Mesendoderm (in vitro differentiated cells): ENCODE measurements around the gene CHST13.

Experiments
- DNase-seq: peaks from one replicate; pipeline ENCODE4 v3.0.0; 2013
- H2AK5ac ChIP-seq: 2 replicates; pipeline ENCODE4 v1.6.1; 2013; ENCODE audit warnings: low read length, inconsistent platforms
- H2BK120ac ChIP-seq: 2 replicates; pipeline ENCODE4 v1.6.1; 2013; ENCODE audit warnings: low read depth, mild to moderate bottlenecking, low read length, moderate library complexity, mixed read lengths
- H2BK15ac ChIP-seq: replicated peaks from 2 replicates; pipeline ENCODE4 v1.6.1; 2013; ENCODE audit warnings: low read depth, mild to moderate bottlenecking, moderate library complexity
- H2BK5ac ChIP-seq: 2 replicates; pipeline ENCODE4 v1.6.1; 2013; ENCODE audit warnings: low read length, inconsistent platforms
- H3K18ac ChIP-seq: 2 replicates; pipeline ENCODE4 v1.6.1; 2013; ENCODE audit warnings: mild to moderate bottlenecking, low read length, mixed read lengths
- H3K23ac ChIP-seq: one replicate; pipeline ENCODE4 v1.6.1; 2013; ENCODE audit warnings: low read length
- H3K27ac ChIP-seq: 2 replicates; pipeline ENCODE4 v1.5.1; 2013; ENCODE audit warnings: low read depth, mild to moderate bottlenecking, inconsistent platforms, low read length, moderate library complexity
- H3K27me3 ChIP-seq: 2 replicates; pipeline ENCODE4 v1.6.1; 2013; ENCODE audit warnings: low read length, control low read depth, mild to moderate bottlenecking, inconsistent platforms; ENCODE audit not compliant: insufficient read depth, poor library complexity
- H3K36me3 ChIP-seq: 2 replicates; pipeline ENCODE4 v1.6.1; 2013; ENCODE audit warnings: low read length, inconsistent platforms; ENCODE audit not compliant: control insufficient read depth, insufficient read depth
- H3K4ac ChIP-seq: one replicate; pipeline ENCODE4 v1.6.1; 2013; ENCODE audit warnings: low read depth, mild to moderate bottlenecking, low read length, moderate library complexity
- H3K4me1 ChIP-seq: 2 replicates; pipeline ENCODE4 v1.6.1; 2013; ENCODE audit warnings: low read depth, low read length, inconsistent platforms; ENCODE audit not compliant: control insufficient read depth
- H3K4me2 ChIP-seq: 2 replicates; pipeline ENCODE4 v1.6.1; 2013; ENCODE audit warnings: low read length
- H3K4me3 ChIP-seq: 2 replicates; pipeline ENCODE4 v1.5.1; 2013; ENCODE audit warnings: mild to moderate bottlenecking, low read length
- H3K56ac ChIP-seq: one replicate; pipeline ENCODE4 v1.6.1; 2013; ENCODE audit warnings: low read length
- H3K79me1 ChIP-seq: 2 replicates; pipeline ENCODE4 v1.6.1; 2013; ENCODE audit warnings: low read length, inconsistent platforms
- H3K79me2 ChIP-seq: 2 replicates; pipeline ENCODE4 v1.6.1; 2013; ENCODE audit warnings: mild to moderate bottlenecking, low read length; ENCODE audit not compliant: control insufficient read depth, insufficient read depth
- H3K9ac ChIP-seq: 2 replicates; pipeline ENCODE4 v1.6.1; 2013; ENCODE audit warnings: low read length, inconsistent platforms
- H4K5ac ChIP-seq: one replicate; pipeline ENCODE4 v1.6.1; 2013; ENCODE audit warnings: low read length
- H4K8ac ChIP-seq: one replicate; pipeline ENCODE4 v1.6.1; 2013; ENCODE audit warnings: low read depth, mild to moderate bottlenecking, control low read depth, low read length, moderate library complexity
- WGBS: extraction: QIAGEN DNeasy Blood & Tissue Kit; methylation state at CpG from one replicate; pipeline ENCODE4 v1.1.7; 2013; ENCODE audit warnings: low lambda C conversion rate, missing lambda C conversion rate; ENCODE audit not compliant: insufficient coverage; ENCODE audit errors: extremely low coverage; 5-methylcytosine and 5-hydroxymethylcytosine counted together

The CHST13 gene

DNA sequence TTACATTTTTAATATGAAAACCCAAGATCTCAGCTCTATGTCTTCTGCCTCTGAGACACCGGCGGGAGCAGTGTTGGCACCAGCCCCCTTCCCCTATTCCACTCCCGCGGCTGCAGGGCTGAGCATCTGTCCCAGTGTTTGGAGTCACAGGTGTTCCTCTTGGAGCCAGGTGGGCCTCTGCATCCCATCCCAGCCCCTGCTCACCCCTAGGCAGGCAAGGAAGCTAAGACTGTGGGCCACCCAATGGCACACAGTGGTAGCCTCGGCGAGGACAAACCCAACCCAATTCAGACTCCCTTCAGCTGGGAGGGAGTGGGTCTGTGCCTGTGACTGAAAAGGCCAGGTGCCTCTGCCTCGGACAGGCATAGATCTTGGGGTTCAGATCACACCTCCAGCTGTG, 3.1 kb downstream of the CHST13 start:
- no peak overlapping the region for H4K8ac ChIP-seq
- no peak overlapping the region for H3K27ac ChIP-seq
- no peak overlapping the region for H2BK5ac ChIP-seq
- no peak overlapping the region for H3K9ac ChIP-seq
- no peak overlapping the region for H3K4ac ChIP-seq
- WGBS: no CpG with 5 or more reads among the region's 7 CpGs
- no peak overlapping the region for H2AK5ac ChIP-seq
- H3K23ac ChIP-seq: no peak overlapping the region
- H2BK15ac ChIP-seq: no peak overlapping the region
- no peak overlapping the region for H3K18ac ChIP-seq
- H3K79me1 ChIP-seq: no peaks in the 10 kb centered on the region
- H3K4me2 ChIP-seq: no peak overlapping the region
- no peaks in the 10 kb centered on the region for H3K36me3 ChIP-seq
- no peak overlapping the region for H2BK120ac ChIP-seq
- peaks cover 2% of the 10 kb centered on the region for H3K4me1 ChIP-seq
- H3K79me2 ChIP-seq: no peaks in the 10 kb centered on the region
- no peaks in the 10 kb centered on the region for H3K27me3 ChIP-seq
- no peak overlapping the region for H4K5ac ChIP-seq
- H3K4me3 ChIP-seq: no peak overlapping the region
- DNase-seq: no peak
- no peak overlapping the region for H3K56ac ChIP-seq

DNA sequence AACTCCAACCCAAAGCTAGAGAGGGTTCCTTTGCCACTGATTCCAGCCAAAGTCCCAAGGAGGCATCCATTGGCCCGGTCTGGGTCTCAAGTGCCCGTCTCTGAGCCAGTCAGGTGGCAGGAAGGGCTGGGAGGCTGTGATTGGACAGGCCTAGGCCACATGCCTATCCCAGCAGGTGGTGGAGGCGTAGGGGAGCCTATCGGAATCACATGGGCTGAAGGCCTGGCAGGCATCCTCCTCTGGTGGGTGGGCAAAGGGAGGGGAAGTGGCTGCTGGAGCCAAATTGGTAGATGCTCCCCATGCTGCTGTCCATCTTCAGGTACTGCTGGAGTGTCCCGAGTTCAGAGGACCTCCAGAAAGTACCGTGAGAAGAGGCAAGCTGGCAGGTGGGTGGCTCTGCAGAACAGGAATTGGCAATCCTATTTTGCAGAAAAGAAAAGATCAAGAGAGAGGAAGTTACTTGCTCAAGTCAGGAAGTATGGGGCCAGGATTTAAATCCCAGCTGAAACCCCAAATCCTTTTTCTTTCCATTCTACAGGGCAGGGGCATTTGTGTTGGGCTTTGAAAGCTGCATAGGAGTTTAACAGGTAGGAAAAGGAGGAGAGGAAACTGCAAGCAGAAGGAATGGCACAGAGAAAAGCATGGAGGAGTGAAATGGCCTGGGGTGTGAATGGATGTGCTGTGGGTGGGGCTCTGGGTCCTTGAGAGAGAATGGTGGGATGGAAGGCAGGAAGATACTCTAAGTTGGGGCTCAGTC, 3.7 kb downstream of the CHST13 start:
- Histone ChIP-seq H3K27me3 (no peaks in the 10 kb centered on the region), H3K56ac (no peak overlapping the region), H4K8ac (no peak overlapping the region), H3K4me2 (no peak overlapping the region), H2BK120ac (no peak overlapping the region), H2BK5ac (no peak overlapping the region), H4K5ac (no peak overlapping the region), H3K79me2 (no peaks in the 10 kb centered on the region), H2AK5ac (no peak overlapping the region), H3K4ac (no peak overlapping the region), H3K18ac (no peak overlapping the region), H3K9ac (no peak overlapping the region), H3K4me3 (no peak overlapping the region), H2BK15ac (no peak overlapping the region), H3K79me1 (no peaks in the 10 kb centered on the region), H3K23ac (no peak overlapping the region), H3K4me1 (peaks cover 2% of the 10 kb centered on the region), H3K36me3 (no peaks in the 10 kb centered on the region), H3K27ac (no peak overlapping the region)
- WGBS: no CpG with 5 or more reads among the region's 6 CpGs
- DNase-seq: peak; percentile 37

DNA sequence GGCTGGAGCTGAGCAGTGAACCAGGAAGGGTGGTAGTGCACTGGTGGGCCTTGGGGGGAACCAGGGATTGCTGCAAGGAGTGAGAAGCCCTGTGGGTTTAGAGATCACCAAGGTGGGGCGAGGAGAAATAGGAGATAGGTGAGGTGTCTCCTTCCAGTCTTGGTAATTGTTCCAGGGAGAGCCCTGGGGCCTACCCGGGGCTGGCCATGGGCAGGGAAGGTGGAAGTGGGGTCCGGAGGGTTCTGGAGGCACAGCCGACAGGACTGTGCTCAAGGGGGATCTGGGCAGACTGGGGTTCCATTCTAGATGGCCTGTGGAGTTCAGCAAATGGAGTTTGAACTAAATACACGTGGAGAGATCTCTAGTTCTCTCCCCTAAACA, 4.5 kb downstream of the CHST13 start:
- H3K4me2 ChIP-seq: no peak overlapping the region
- H3K18ac ChIP-seq: no peak overlapping the region
- no peak overlapping the region for H4K8ac ChIP-seq
- H3K56ac ChIP-seq: no peak overlapping the region
- H2BK120ac ChIP-seq: no peak overlapping the region
- H2BK5ac ChIP-seq: no peak overlapping the region
- H3K4me3 ChIP-seq: no peak overlapping the region
- H3K36me3 ChIP-seq: no peaks in the 10 kb centered on the region
- no CpG with 5 or more reads among the region's 5 CpGs for WGBS
- no peak overlapping the region for H3K4ac ChIP-seq
- no peak for DNase-seq
- H2AK5ac ChIP-seq: no peak overlapping the region
- no peak overlapping the region for H3K27ac ChIP-seq
- no peaks in the 10 kb centered on the region for H3K27me3 ChIP-seq
- H3K4me1 ChIP-seq: peaks cover 2% of the 10 kb centered on the region
- no peak overlapping the region for H4K5ac ChIP-seq
- H3K79me1 ChIP-seq: no peaks in the 10 kb centered on the region
- no peak overlapping the region for H2BK15ac ChIP-seq
- no peak overlapping the region for H3K23ac ChIP-seq
- H3K79me2 ChIP-seq: no peaks in the 10 kb centered on the region
- no peak overlapping the region for H3K9ac ChIP-seq

DNA sequence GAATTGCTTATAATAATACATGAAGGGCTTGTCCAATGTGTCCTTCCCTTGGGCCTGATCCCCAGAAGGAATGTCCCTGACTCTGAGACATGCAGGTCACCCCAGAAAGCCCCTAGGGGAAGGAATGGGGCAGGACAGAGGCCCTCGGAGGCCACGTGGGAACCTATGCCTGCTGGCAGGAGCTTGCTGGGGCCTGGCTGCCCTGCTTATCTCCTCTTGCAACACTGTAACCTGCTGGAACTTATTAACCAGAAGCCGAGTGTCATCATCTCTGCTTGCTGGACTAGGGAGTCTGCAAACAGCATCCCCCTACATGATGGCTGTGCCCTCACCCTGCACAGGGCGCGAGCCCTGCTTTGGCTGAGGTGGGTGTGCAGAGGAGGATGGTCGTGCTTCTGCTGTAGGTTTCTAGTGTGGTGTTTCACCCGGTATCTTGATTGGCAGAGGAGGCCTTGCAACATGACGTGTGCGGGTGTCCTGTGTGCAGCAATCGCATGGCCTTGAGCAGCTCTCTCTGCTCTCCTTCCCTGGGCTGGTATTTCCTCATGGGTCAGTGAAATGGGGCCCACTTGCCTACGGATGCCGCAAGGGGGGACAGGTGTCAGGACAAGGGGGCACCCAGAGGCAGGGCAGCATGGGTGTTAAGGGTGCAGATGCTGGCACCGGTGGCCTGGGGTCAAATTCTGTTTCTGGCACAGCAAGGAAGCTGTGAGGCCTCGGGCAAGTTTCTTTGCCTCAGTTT, 5.0 kb downstream of the CHST13 start:
- Histone ChIP-seq H2BK5ac (no peak overlapping the region), H3K27me3 (no peaks in the 10 kb centered on the region), H2AK5ac (no peak overlapping the region), H3K79me1 (no peaks in the 10 kb centered on the region), H4K5ac (no peak overlapping the region), H3K36me3 (no peaks in the 10 kb centered on the region), H3K56ac (no peak overlapping the region), H2BK120ac (no peak overlapping the region), H3K18ac (no peak overlapping the region), H3K23ac (no peak overlapping the region), H3K4me1 (no peaks in the 10 kb centered on the region), H3K27ac (no peak overlapping the region), H3K4me2 (no peak overlapping the region), H3K4ac (no peak overlapping the region), H2BK15ac (no peak overlapping the region), H3K4me3 (no peak overlapping the region), H4K8ac (no peak overlapping the region), H3K9ac (no peak overlapping the region), H3K79me2 (no peaks in the 10 kb centered on the region)
- WGBS: no CpG with 5 or more reads among the region's 14 CpGs
- DNase-seq: no peak

DNA sequence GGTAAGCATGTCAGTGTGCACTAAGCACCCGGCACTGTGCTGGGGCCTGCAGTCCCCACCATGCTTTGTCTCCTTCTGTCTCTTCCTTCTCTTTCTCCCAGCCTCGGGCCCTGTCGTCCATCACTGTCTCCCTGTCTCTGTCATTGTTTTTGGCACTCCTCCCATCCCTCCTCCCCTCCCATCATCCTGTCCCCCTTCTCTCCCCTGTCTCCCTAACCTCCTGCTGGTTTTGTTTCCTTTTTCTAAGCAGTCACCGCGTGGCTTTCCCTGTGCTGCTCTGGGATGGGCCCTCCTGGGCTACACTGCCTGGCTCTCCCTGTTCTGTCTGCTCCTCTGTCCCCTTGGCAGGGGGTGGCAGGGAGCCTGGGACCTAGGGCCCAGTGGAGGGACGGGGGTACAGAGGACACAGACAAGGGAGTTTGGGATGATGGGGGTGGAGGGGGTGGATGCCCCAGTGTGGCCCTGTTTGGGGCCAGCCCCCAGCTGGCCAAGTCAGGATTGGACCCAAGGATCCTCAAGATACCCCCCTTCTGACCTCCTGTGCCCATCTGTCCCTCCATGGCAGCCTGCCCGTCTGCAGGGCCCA, 5.7 kb downstream of the CHST13 start:
- no peaks in the 10 kb centered on the region for H3K27me3 ChIP-seq
- H3K79me2 ChIP-seq: no peaks in the 10 kb centered on the region
- no peak overlapping the region for H3K23ac ChIP-seq
- H3K4me3 ChIP-seq: no peak overlapping the region
- H2AK5ac ChIP-seq: no peak overlapping the region
- no peak overlapping the region for H4K8ac ChIP-seq
- H3K9ac ChIP-seq: no peak overlapping the region
- no CpG with 5 or more reads among the region's 7 CpGs for WGBS
- no peaks in the 10 kb centered on the region for H3K4me1 ChIP-seq
- no peak overlapping the region for H3K4me2 ChIP-seq
- H3K18ac ChIP-seq: no peak overlapping the region
- no peak overlapping the region for H2BK15ac ChIP-seq
- no peak overlapping the region for H3K4ac ChIP-seq
- no peak overlapping the region for H3K56ac ChIP-seq
- no peaks in the 10 kb centered on the region for H3K36me3 ChIP-seq
- no peak overlapping the region for H3K27ac ChIP-seq
- no peak overlapping the region for H2BK5ac ChIP-seq
- no peak overlapping the region for H4K5ac ChIP-seq
- no peak for DNase-seq
- H3K79me1 ChIP-seq: no peaks in the 10 kb centered on the region
- H2BK120ac ChIP-seq: no peak overlapping the region
